SK-N-SH (cell line): ENCODE data around the gene SLC25A42. TPM values are rescaled to one million over a fixed set of nuclear protein-coding genes. Genes with fewer than 3 reads are reported as not detected.

Experiments
- CTCF ChIA-PET: fragments of 300-600, 350-600 bp; formaldehyde crosslinking; extraction: SDS; loops from one replicate; lab custom pipeline; 2021; lab: Yijun Ruan, JAX
- POLR2A ChIA-PET: fragments of 350-600 bp; sonication (Branson Sonifier 250); formaldehyde crosslinking; extraction: SDS; loops from one replicate; lab custom pipeline; 2020; ENCODE audit warnings: antibody characterized with exemption, inconsistent platforms; lab: Yijun Ruan, JAX
- DNase-seq: peaks from one replicate; pipeline ENCODE4 v3.0.0; 2012
- H2AFZ ChIP-seq: fragments of 200-600 bp; sonication (generic); 2 replicates; pipeline ENCODE4 v1.8.1; 2016; ENCODE audit warnings: antibody characterized with exemption, mild to moderate bottlenecking, low read depth
- H3F3A ChIP-seq: fragments of 200-600 bp; sonication (generic); replicated peaks from 2 replicates; pipeline ENCODE3; 2016; ENCODE audit warnings: antibody characterized with exemption, mild to moderate bottlenecking; ENCODE audit not compliant: insufficient read depth
- H3K27ac ChIP-seq, 2 experiments: fragments of 200-500 bp in 1 of 2; fragments of 200-600 bp in 1 of 2; sonication (Bioruptor generic) in 1 of 2; sonication (generic), shearing (Covaris generic) in 1 of 2; 2 replicates each; pipeline versions ENCODE4 v1.5.1 to v1.6.1; 2014 to 2016; ENCODE audit warnings: low read depth in 2 of 2, inconsistent platforms in 1 of 2, low read length in 1 of 2, mild to moderate bottlenecking in 1 of 2, mixed read lengths in 1 of 2
- H3K27me3 ChIP-seq: fragments of 200-600 bp; sonication (generic), shearing (Covaris generic); 2 replicates; pipeline ENCODE4 v1.6.1; 2016; ENCODE audit warnings: mixed run types; ENCODE audit not compliant: insufficient read depth
- H3K36me3 ChIP-seq, 2 experiments: fragments of 200-500 bp in 1 of 2; fragments of 200-600 bp in 1 of 2; sonication (Bioruptor generic) in 1 of 2; sonication (generic) in 1 of 2; replicated peaks in 1 of 2; 2 replicates each; pipeline versions ENCODE3 to v1.5.1; 2014 to 2016; ENCODE audit warnings: low read length in 1 of 2, mild to moderate bottlenecking in 1 of 2; ENCODE audit not compliant: insufficient read depth in 2 of 2, control insufficient read depth in 1 of 2
- H3K4me1 ChIP-seq, 2 experiments: fragments of 200-500 bp in 1 of 2; fragments of 200-600 bp in 1 of 2; sonication (Bioruptor generic) in 1 of 2; sonication (generic), shearing (Covaris generic) in 1 of 2; 2 replicates each; pipeline versions ENCODE4 v1.5.1 to v1.6.1; 2014 to 2016; ENCODE audit warnings: low read depth in 1 of 2, low read length in 1 of 2, mixed run types in 1 of 2; ENCODE audit not compliant: insufficient read depth in 2 of 2, control insufficient read depth in 1 of 2
- H3K4me2 ChIP-seq: fragments of 200-600 bp; sonication (generic), shearing (Covaris generic); 2 replicates; pipeline ENCODE4 v1.6.1; 2017; ENCODE audit warnings: mixed run types
- H3K4me3 ChIP-seq, 2 experiments: fragments of 200-500 bp in 1 of 2; fragments of 200-600 bp in 1 of 2; sonication (Bioruptor generic) in 1 of 2; sonication (generic), shearing (Covaris generic) in 1 of 2; 2 replicates each; pipeline versions ENCODE4 v1.5.1 to v1.8.1; 2014 to 2016; ENCODE audit warnings: low read depth in 2 of 2, inconsistent platforms in 1 of 2, low read length in 1 of 2, mild to moderate bottlenecking in 1 of 2, mixed read lengths in 1 of 2, moderate library complexity in 1 of 2
- H3K79me2 ChIP-seq: fragments of 200-600 bp; sonication (generic); 2 replicates; pipeline ENCODE4 v1.8.1; 2017; ENCODE audit warnings: mild to moderate bottlenecking; ENCODE audit not compliant: insufficient read depth
- H3K9ac ChIP-seq: fragments of 200-600 bp; sonication (generic); 2 replicates; pipeline ENCODE4 v1.6.1; 2017; ENCODE audit warnings: mixed run types
- H3K9me2 ChIP-seq: fragments of 200-600 bp; sonication (generic); 2 replicates; pipeline ENCODE4 v1.6.1; 2017; ENCODE audit warnings: mixed run types
- H3K9me3 ChIP-seq: fragments of 200-600 bp; sonication (generic); 2 replicates; pipeline ENCODE4 v1.6.1; 2017; ENCODE audit warnings: mixed run types, mild to moderate bottlenecking, moderate library complexity
- H4K20me1 ChIP-seq: fragments of 200-600 bp; sonication (generic); 2 replicates; pipeline ENCODE4 v1.6.1; 2017; ENCODE audit warnings: mild to moderate bottlenecking, mixed run types; ENCODE audit not compliant: insufficient read depth
- EP300 ChIP-seq, 2 experiments: IDR thresholded peaks; 2 replicates each; pipeline versions ENCODE4 v1.4.0 to v1.6.1; 2012; ENCODE audit warnings: borderline replicate concordance in 1 of 2, low read depth in 1 of 2, low read length in 1 of 2
- EZH2phosphoT487 ChIP-seq: fragments of 200-600 bp; sonication (generic); IDR thresholded peaks from 2 replicates; pipeline ENCODE4 v1.6.1; 2017; ENCODE audit warnings: low read depth, mixed run types, mild to moderate bottlenecking, antibody characterized with exemption, moderate library complexity, borderline replicate concordance
- FOSL2 ChIP-seq: IDR thresholded peaks from 2 replicates; pipeline ENCODE4 v1.4.0; 2012; ENCODE audit warnings: low read depth, mild to moderate bottlenecking, moderate library complexity, borderline replicate concordance
- FOXJ3 ChIP-seq: sonication (generic); formaldehyde crosslinking; IDR thresholded peaks from 2 replicates; pipeline ENCODE4 v1.5.1; 2020; ENCODE audit warnings: mild to moderate bottlenecking, missing genetic modification reagents
- MEF2A ChIP-seq: IDR thresholded peaks from 2 replicates; pipeline ENCODE4 v1.4.0; 2012; ENCODE audit warnings: low read depth, borderline replicate concordance
- MXI1 ChIP-seq: IDR thresholded peaks from 2 replicates; pipeline ENCODE4 v1.6.1; 2012; ENCODE audit warnings: mild to moderate bottlenecking, low read depth, low read length, improper control_type of control experiment
- RCOR1 ChIP-seq: fragments of 150-350 bp; IDR thresholded peaks from 2 replicates; pipeline ENCODE4 v1.6.1; 2017; ENCODE audit warnings: antibody characterized with exemption, low read length
- RXRA ChIP-seq: IDR thresholded peaks from 2 replicates; pipeline ENCODE4 v1.4.0; 2012; ENCODE audit warnings: low read depth, mild to moderate bottlenecking, borderline replicate concordance
- SMC3 ChIP-seq: IDR thresholded peaks from 2 replicates; pipeline ENCODE4 v1.6.1; 2012; ENCODE audit warnings: low read depth, low read length, improper control_type of control experiment
- TAF1 ChIP-seq: IDR thresholded peaks from 2 replicates; pipeline ENCODE4 v1.6.1; 2012; ENCODE audit warnings: low read depth, mild to moderate bottlenecking, low read length, moderate library complexity, borderline replicate concordance
- TCF12 ChIP-seq: IDR thresholded peaks from 2 replicates; pipeline ENCODE4 v1.4.0; 2012
- YY1 ChIP-seq: IDR thresholded peaks from 2 replicates; pipeline ENCODE4 v1.4.0; 2012; ENCODE audit warnings: low read depth, mild to moderate bottlenecking
- ZBTB33 ChIP-seq: IDR thresholded peaks from 2 replicates; pipeline ENCODE4 v1.4.0; 2012; ENCODE audit warnings: low read depth, borderline replicate concordance
- WGBS: methylation state at CpG from one replicate; pipeline ENCODE4 v1.1.6; 2017; ENCODE audit warnings: low lambda C conversion rate; 5-methylcytosine and 5-hydroxymethylcytosine counted together
- polyA plus RNA-seq, 3 experiments: library from polyadenylated mRNA; depleted of rRNA; stranded (reverse); fragments of >200 nt; gene quantifications; 2 replicates each; pipeline ENCODE4 v1.2.3, GENCODE V29; 2012
- TF ChIP-seq, protein P1 (sequence below): IDR thresholded peaks from 2 replicates; pipeline ENCODE4; 2012
- TF ChIP-seq, protein P2 (sequence below): IDR thresholded peaks from 2 replicates; pipeline ENCODE4 v1.6.1; 2012; ENCODE audit warnings: mild to moderate bottlenecking, low read depth, low read length, moderate library complexity

The SLC25A42 gene
- polyA plus RNA-seq, 1 of the 3 experiments (the other 2 are of a cell fraction): 6.1 TPM

DNA sequence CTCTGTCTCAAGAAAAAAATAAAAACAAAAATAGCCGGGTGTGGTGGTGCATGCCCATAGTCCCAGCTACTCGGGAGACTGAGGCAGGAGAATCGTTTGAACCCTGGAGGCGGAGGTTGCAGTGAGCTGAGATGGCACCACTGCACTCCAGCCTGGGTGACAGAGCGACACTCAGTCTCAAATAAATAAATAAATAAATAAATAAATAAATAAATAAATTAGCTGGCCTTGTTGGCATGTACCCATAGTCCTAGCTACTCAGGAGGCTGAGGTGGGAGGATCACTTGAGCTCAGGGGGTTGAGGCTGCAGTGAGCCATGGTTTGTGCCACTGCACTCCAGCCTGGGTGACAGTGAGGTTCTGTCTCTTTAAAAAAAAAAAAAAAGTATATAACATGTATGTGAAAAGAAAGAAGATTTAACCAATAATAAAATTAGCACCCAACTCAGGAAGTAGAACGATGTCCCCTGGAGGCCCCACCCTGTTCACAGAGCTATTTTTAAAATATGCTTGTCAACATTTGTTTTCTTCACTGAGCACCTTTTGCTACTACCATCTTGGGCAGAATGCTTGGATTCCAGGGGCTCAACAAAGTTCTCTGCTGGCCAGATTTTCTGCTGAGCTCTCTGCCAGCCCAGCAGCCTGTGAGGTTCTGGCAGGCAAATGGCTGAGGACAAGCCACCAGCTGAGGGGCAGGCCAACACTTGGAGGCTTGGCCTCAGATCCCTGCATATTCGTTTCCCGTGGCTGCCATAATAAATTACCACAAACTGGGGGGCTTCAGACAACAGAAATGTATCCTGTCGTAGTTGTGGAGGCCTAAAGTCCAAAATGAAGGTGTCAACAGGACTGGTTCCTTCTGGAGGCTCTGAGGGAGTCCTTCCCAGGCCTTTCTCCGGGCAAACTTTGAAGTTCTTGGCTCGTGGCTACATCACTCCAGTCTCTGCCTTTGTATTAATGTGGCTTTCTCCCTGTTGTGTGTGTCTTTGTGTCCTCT, 5.2 kb downstream of the SLC25A42 start:
- no peaks in the 10 kb centered on the region for H3K9me2 ChIP-seq
- H2AFZ ChIP-seq: no peak overlapping the region
- peaks cover 0 to 14% of the 10 kb centered on the region in 2 experiments; a peak in 2 of 4 replicates for H3K4me1 ChIP-seq
- no peaks in the 10 kb centered on the region for H3K79me2 ChIP-seq
- H3K9me3 ChIP-seq: no peaks in the 10 kb centered on the region
- H3K9ac ChIP-seq: no peak overlapping the region
- no peak overlapping the region for H3K27ac ChIP-seq
- WGBS: 80% methylated on average over 10 of the region's 11 CpGs
- no peaks in the 10 kb centered on the region for H3K27me3 ChIP-seq
- no peak overlapping the region for H3K4me2 ChIP-seq
- CTCF ChIA-PET: interaction anchor here (1.0 to 1.5 kb wide), 3 partner anchors 15 to 77 kb away, joined by 3 to 8 read pairs (median 3); no protein-coding TSS in a partner anchor
- H3F3A ChIP-seq: peaks cover 9% of the 10 kb centered on the region
- POLR2A ChIA-PET: interaction anchor here (0.8 kb wide), 1 partner anchor 67 kb away, joined by 3 read pairs; no protein-coding TSS in a partner anchor
- H4K20me1 ChIP-seq: no peaks in the 10 kb centered on the region
- TF ChIP-seq EP300 (IDR thresholded peaks at IDR 0.05; ENCODE audit: borderline replicate concordance in 1 of 2, low read depth in 1 of 2, low read length in 1 of 2) (no peak), RCOR1 (no peak), MXI1 (no peak), EZH2phosphoT487 (no peak), ZBTB33 (no peak), FOXJ3 (no peak), YY1 (no peak), TAF1 (no peak), MEF2A (no peak), FOSL2 (no peak), SMC3 (no peak)
- TF ChIP-seq, protein P1, sequence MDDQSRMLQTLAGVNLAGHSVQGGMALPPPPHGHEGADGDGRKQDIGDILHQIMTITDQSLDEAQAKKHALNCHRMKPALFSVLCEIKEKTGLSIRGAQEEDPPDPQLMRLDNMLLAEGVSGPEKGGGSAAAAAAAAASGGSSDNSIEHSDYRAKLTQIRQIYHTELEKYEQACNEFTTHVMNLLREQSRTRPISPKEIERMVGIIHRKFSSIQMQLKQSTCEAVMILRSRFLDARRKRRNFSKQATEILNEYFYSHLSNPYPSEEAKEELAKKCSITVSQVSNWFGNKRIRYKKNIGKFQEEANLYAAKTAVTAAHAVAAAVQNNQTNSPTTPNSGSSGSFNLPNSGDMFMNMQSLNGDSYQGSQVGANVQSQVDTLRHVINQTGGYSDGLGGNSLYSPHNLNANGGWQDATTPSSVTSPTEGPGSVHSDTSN: no peak
- H3K4me3 ChIP-seq: no peak overlapping the region
- no peaks in the 10 kb centered on the region for H3K36me3 ChIP-seq
- no peak for DNase-seq

GRCh38 chr19:19071897-19072296, 8.1 kb downstream of the SLC25A42 start:
- ChIA-PET CTCF (interaction anchor here (1.3 to 1.4 kb wide), 2 partner anchors 9 to 75 kb away, joined by 3 to 4 read pairs; no protein-coding TSS in a partner anchor), POLR2A (interaction anchor here (0.7 kb wide), 1 partner anchor 9 kb away, joined by 3 read pairs; no protein-coding TSS in a partner anchor)
- no peak overlapping the region for H3K4me2 ChIP-seq
- no peak overlapping the region for H2AFZ ChIP-seq
- no peaks in the 10 kb centered on the region for H3K27me3 ChIP-seq
- H3K9me3 ChIP-seq: no peaks in the 10 kb centered on the region
- no peak overlapping the region for H3K9ac ChIP-seq
- DNase-seq: no peak
- no peak overlapping the region for H3K27ac ChIP-seq
- no peaks in the 10 kb centered on the region for H4K20me1 ChIP-seq
- TF ChIP-seq TAF1: no peak
- no peak for TF ChIP-seq TCF12
- no peak for TF ChIP-seq FOXJ3
- no peak for TF ChIP-seq YY1
- TF ChIP-seq, protein P2, sequence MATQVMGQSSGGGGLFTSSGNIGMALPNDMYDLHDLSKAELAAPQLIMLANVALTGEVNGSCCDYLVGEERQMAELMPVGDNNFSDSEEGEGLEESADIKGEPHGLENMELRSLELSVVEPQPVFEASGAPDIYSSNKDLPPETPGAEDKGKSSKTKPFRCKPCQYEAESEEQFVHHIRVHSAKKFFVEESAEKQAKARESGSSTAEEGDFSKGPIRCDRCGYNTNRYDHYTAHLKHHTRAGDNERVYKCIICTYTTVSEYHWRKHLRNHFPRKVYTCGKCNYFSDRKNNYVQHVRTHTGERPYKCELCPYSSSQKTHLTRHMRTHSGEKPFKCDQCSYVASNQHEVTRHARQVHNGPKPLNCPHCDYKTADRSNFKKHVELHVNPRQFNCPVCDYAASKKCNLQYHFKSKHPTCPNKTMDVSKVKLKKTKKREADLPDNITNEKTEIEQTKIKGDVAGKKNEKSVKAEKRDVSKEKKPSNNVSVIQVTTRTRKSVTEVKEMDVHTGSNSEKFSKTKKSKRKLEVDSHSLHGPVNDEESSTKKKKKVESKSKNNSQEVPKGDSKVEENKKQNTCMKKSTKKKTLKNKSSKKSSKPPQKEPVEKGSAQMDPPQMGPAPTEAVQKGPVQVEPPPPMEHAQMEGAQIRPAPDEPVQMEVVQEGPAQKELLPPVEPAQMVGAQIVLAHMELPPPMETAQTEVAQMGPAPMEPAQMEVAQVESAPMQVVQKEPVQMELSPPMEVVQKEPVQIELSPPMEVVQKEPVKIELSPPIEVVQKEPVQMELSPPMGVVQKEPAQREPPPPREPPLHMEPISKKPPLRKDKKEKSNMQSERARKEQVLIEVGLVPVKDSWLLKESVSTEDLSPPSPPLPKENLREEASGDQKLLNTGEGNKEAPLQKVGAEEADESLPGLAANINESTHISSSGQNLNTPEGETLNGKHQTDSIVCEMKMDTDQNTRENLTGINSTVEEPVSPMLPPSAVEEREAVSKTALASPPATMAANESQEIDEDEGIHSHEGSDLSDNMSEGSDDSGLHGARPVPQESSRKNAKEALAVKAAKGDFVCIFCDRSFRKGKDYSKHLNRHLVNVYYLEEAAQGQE: no peak
- no peak for TF ChIP-seq RXRA
- no peaks in the 10 kb centered on the region for H3K9me2 ChIP-seq
- peaks cover 0 to 8% of the 10 kb centered on the region in 2 experiments; a peak in 2 of 4 replicates for H3K4me1 ChIP-seq
- H3K79me2 ChIP-seq: no peaks in the 10 kb centered on the region
- no peaks in the 10 kb centered on the region for H3K36me3 ChIP-seq
- no peak overlapping the region for H3K4me3 ChIP-seq
- 97% methylated on average over 6 of the region's 8 CpGs for WGBS
- peaks cover 6% of the 10 kb centered on the region for H3F3A ChIP-seq
